Cardiac fibroblast (primary cell): ENCODE measurements around the gene PDE11A.

ENCODE experiments used
- DNase-seq, 2 donors: peaks; one replicate each; pipeline versions ENCODE4 v3.0.0 to v3.0.0-alpha.2; 2010; ENCODE audit warnings: low read depth in 2 of 2
- H3K4me3 ChIP-seq, 2 donors: replicated peaks in 1 of 2; 1 replicate in 1 of 2; 2 replicates in 1 of 2; pipeline ENCODE4 v1.5.1; 2011; ENCODE audit warnings: low read depth in 2 of 2, low read length in 2 of 2, mild to moderate bottlenecking in 2 of 2, moderate library complexity in 1 of 2
- TF ChIP-seq, protein P1 (sequence below): IDR thresholded peaks from one replicate; pipeline ENCODE4 v1.5.1; 2011; ENCODE audit warnings: low read depth, mild to moderate bottlenecking, low read length, inconsistent platforms

The PDE11A gene

GRCh38 chr2:177902395-177903163, 170.0 kb downstream of the PDE11A start:
- H3K4me3 ChIP-seq, result no peak overlapping the region
- DNase-seq, result no peak
- TF ChIP-seq, protein P1, sequence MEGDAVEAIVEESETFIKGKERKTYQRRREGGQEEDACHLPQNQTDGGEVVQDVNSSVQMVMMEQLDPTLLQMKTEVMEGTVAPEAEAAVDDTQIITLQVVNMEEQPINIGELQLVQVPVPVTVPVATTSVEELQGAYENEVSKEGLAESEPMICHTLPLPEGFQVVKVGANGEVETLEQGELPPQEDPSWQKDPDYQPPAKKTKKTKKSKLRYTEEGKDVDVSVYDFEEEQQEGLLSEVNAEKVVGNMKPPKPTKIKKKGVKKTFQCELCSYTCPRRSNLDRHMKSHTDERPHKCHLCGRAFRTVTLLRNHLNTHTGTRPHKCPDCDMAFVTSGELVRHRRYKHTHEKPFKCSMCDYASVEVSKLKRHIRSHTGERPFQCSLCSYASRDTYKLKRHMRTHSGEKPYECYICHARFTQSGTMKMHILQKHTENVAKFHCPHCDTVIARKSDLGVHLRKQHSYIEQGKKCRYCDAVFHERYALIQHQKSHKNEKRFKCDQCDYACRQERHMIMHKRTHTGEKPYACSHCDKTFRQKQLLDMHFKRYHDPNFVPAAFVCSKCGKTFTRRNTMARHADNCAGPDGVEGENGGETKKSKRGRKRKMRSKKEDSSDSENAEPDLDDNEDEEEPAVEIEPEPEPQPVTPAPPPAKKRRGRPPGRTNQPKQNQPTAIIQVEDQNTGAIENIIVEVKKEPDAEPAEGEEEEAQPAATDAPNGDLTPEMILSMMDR, result no peak

- no peak for DNase-seq
- TF ChIP-seq, protein P1, result no peak
- H3K4me3 ChIP-seq, result no peak overlapping the region
Observed at GRCh38 chr2:177900082-177900481, 172.5 kb downstream of the PDE11A start.

GRCh38 chr2:177897278-177897677, 175.3 kb downstream of the PDE11A start:
- no peak overlapping the region for H3K4me3 ChIP-seq
- DNase-seq, result no peak
- TF ChIP-seq, protein P1, result no peak

- no peak overlapping the region for H3K4me3 ChIP-seq
- TF ChIP-seq, protein P1, result no peak
- DNase-seq, result no peak
Observed at GRCh38 chr2:177896587-177896986, 176.0 kb downstream of the PDE11A start.

- TF ChIP-seq, protein P1, result no peak
- no peak overlapping the region for H3K4me3 ChIP-seq
- no peak for DNase-seq
Observed at GRCh38 chr2:177894546-177894945, 178.0 kb downstream of the PDE11A start.

DNA sequence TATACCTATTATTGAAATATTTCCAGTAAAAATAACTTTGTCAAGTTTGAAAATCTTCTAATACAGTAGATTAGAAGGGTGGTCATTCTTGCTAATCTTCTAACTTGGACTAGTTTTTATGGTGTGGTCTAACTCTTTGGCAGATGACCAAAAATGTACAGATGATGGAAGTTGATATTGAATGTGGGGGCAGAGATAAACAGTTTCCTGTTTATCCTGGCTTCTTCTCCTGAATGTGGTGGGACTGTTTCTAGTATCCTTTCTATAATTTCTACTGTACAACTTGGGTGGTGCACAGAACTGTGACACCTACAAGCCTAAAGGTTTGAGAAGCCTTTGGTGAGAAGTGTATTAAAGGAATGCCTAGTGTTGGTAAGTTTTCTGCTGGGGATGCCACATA, 178.7 kb downstream of the PDE11A start:
- TF ChIP-seq, protein P1, result no peak
- H3K4me3 ChIP-seq, result no peak overlapping the region
- no peak for DNase-seq

- H3K4me3 ChIP-seq, result no peak overlapping the region
- TF ChIP-seq, protein P1, result no peak
- DNase-seq, result no peak
Observed at GRCh38 chr2:177891533-177891932, 181.0 kb downstream of the PDE11A start.
